Gastroesophageal sphincter (tissue), 4 donors: ENCODE data around the gene CORIN. TPM values are rescaled to one million over a fixed set of nuclear protein-coding genes. Genes with fewer than 3 reads are reported as not detected.

ENCODE experiments used
- ATAC-seq: fragments of 150-250 bp; one replicate; pipeline ENCODE4 v1.9.1; 2016; ENCODE audit warnings: mild to moderate bottlenecking, moderate library complexity
- H3K27ac ChIP-seq, 4 donors: fragments of 200-600 bp; sonication (generic) in 3 of 4; 1 replicate in 3 of 4; 2 replicates in 1 of 4; pipeline ENCODE4 v1.5.1; 2016 to 2019
- H3K27me3 ChIP-seq: fragments of 200-600 bp; sonication (generic); one replicate; pipeline ENCODE4 v1.5.1; 2019
- H3K36me3 ChIP-seq, 2 donors: fragments of 200-600 bp; sonication (generic); one replicate each; pipeline ENCODE4 v1.5.1; 2019; ENCODE audit warnings: control low read depth in 1 of 2
- H3K4me1 ChIP-seq, 3 donors: fragments of 200-600 bp; sonication (generic); 1 replicate in 2 of 3; 2 replicates in 1 of 3; pipeline ENCODE4 v1.5.1; 2016 to 2019; ENCODE audit warnings: control low read depth in 2 of 3
- H3K4me3 ChIP-seq, 2 donors: fragments of 200-600 bp; sonication (generic); one replicate each; pipeline ENCODE4 v1.5.1; 2019; ENCODE audit warnings: mild to moderate bottlenecking in 1 of 2, moderate library complexity in 1 of 2
- H3K9me3 ChIP-seq, 3 donors: fragments of 200-600 bp; sonication (generic); one replicate each; pipeline ENCODE4 v1.5.1; 2017 to 2019; ENCODE audit warnings: control low read depth in 2 of 3
- CTCF ChIP-seq, 4 experiments: fragments of 200-600 bp in 2 of 4; fragments of 450-650 bp in 2 of 4; sonication (generic) in 1 of 4; IDR thresholded peaks; one replicate each; pipeline ENCODE4 v1.5.1; 2017 to 2019; ENCODE audit warnings: antibody characterized with exemption in 4 of 4, mild to moderate bottlenecking in 2 of 4, moderate library complexity in 2 of 4
- EP300 ChIP-seq: sonication (generic); formaldehyde crosslinking; IDR thresholded peaks from one replicate; pipeline ENCODE4 v1.6.1; 2017; ENCODE audit warnings: antibody characterized with exemption, mild to moderate bottlenecking
- POLR2A ChIP-seq, 2 donors: fragments of 450-650 bp; IDR thresholded peaks; one replicate each; pipeline ENCODE4 v1.6.1; 2017; ENCODE audit warnings: antibody characterized with exemption in 2 of 2, mild to moderate bottlenecking in 2 of 2, moderate library complexity in 1 of 2
- POLR2AphosphoS5 ChIP-seq: sonication (generic); formaldehyde crosslinking; IDR thresholded peaks from one replicate; pipeline ENCODE4 v1.6.1; 2017; ENCODE audit warnings: antibody characterized with exemption
- WGBS, 2 donors: methylation state at CpG; one replicate each; pipeline ENCODE4 v1.1.5; 2018; ENCODE audit warnings: low coverage in 1 of 2; 5-methylcytosine and 5-hydroxymethylcytosine counted together
- total RNA-seq, 4 donors: library from RNA; depleted of rRNA; stranded (reverse); fragments of >200 nt; gene quantifications; one replicate each; pipeline ENCODE4 v1.1.0, GENCODE V29; 2016

Gene CORIN
- total RNA-seq, 4 donors from 2014 or later = 0.47 to 3.3 (median 2.2) TPM

GRCh38 chr4:47662975-47663374, 174.9 kb downstream of the CORIN start:
- H3K27me3 ChIP-seq = no peaks in the 10 kb centered on the region
- H3K4me3 ChIP-seq = no peak overlapping the region
- no peak for TF ChIP-seq POLR2A (IDR thresholded peaks at IDR 0.05)
- TF ChIP-seq POLR2AphosphoS5 = no peak
- no peak for TF ChIP-seq CTCF (IDR thresholded peaks at IDR 0.05)
- TF ChIP-seq EP300 = no peak
- no peaks in the 10 kb centered on the region for H3K4me1 ChIP-seq
- WGBS, 2 donors = 78 to 88% methylated on average over 3 of the region's 3 CpGs
- H3K36me3 ChIP-seq = no peaks in the 10 kb centered on the region
- no peak overlapping the region for H3K27ac ChIP-seq
- no peaks in the 10 kb centered on the region for H3K9me3 ChIP-seq
- no peak for ATAC-seq

- H3K36me3 ChIP-seq = no peaks in the 10 kb centered on the region
- no peaks in the 10 kb centered on the region for H3K27me3 ChIP-seq
- WGBS, 2 donors = 86 to 89% methylated on average over 1 of the region's 1 CpG
- H3K4me3 ChIP-seq = no peak overlapping the region
- ATAC-seq = no peak
- H3K4me1 ChIP-seq = no peaks in the 10 kb centered on the region
- H3K9me3 ChIP-seq = no peaks in the 10 kb centered on the region
- TF ChIP-seq CTCF (IDR thresholded peaks at IDR 0.05) = no peak
- no peak for TF ChIP-seq EP300
- TF ChIP-seq POLR2A (IDR thresholded peaks at IDR 0.05) = no peak
- no peak overlapping the region for H3K27ac ChIP-seq
Measured at GRCh38 chr4:47661741-47662140, 176.1 kb downstream of the CORIN start.

GRCh38 chr4:47659342-47659741, 178.5 kb downstream of the CORIN start:
- no peaks in the 10 kb centered on the region for H3K4me1 ChIP-seq
- no peak overlapping the region for H3K4me3 ChIP-seq
- H3K27me3 ChIP-seq = no peaks in the 10 kb centered on the region
- no peak overlapping the region for H3K27ac ChIP-seq
- no peak for ATAC-seq
- 75 to 88% methylated on average over 1 of the region's 1 CpG for WGBS, 2 donors
- TF ChIP-seq CTCF (IDR thresholded peaks at IDR 0.05) = no peak
- TF ChIP-seq POLR2AphosphoS5 = no peak
- TF ChIP-seq EP300 = no peak
- TF ChIP-seq POLR2A (IDR thresholded peaks at IDR 0.05) = no peak
- H3K36me3 ChIP-seq = no peaks in the 10 kb centered on the region
- H3K9me3 ChIP-seq = no peaks in the 10 kb centered on the region

GRCh38 chr4:47654972-47655693, 182.7 kb downstream of the CORIN start:
- no peak overlapping the region for H3K27ac ChIP-seq
- no peaks in the 10 kb centered on the region for H3K4me1 ChIP-seq
- WGBS, 2 donors = 100% methylated on average over 1 to 2 of the region's 3 CpGs
- no peaks in the 10 kb centered on the region for H3K27me3 ChIP-seq
- TF ChIP-seq POLR2A (IDR thresholded peaks at IDR 0.05) = no peak
- no peak for TF ChIP-seq EP300
- no peak for TF ChIP-seq CTCF (IDR thresholded peaks at IDR 0.05)
- TF ChIP-seq POLR2AphosphoS5 = no peak
- no peaks in the 10 kb centered on the region for H3K36me3 ChIP-seq
- no peaks in the 10 kb centered on the region for H3K9me3 ChIP-seq
- ATAC-seq = no peak
- H3K4me3 ChIP-seq = no peak overlapping the region

- Histone ChIP-seq H3K27me3 (no peaks in the 10 kb centered on the region), H3K4me3 (no peak overlapping the region), H3K36me3 (no peaks in the 10 kb centered on the region), H3K27ac (no peak overlapping the region), H3K4me1 (no peaks in the 10 kb centered on the region), H3K9me3 (no peaks in the 10 kb centered on the region)
- no peak for TF ChIP-seq POLR2A (IDR thresholded peaks at IDR 0.05)
- TF ChIP-seq EP300 = no peak
- WGBS, 2 donors = 72 to 90% methylated on average over 2 of the region's 2 CpGs
- no peak for ATAC-seq
Measured at GRCh38 chr4:47652092-47652491, 185.8 kb downstream of the CORIN start.
